Adrenal gland (tissue), 5 donors: ENCODE data around the gene FAM210A.

Experiments used
- CTCF ChIP-seq, 6 experiments: fragments of 450-650 bp in 4 of 6; fragments of 200-600 bp in 2 of 6; sonication (generic) in 1 of 6; IDR thresholded peaks; 1 replicate in 5 of 6; 2 replicates in 1 of 6; pipeline versions ENCODE4 v1.5.1 to v1.8.0; 2016 to 2021; ENCODE audit warnings: antibody characterized with exemption in 6 of 6, mild to moderate bottlenecking in 2 of 6, moderate library complexity in 1 of 6
- POLR2A ChIP-seq, 2 donors: fragments of 450-650 bp; IDR thresholded peaks; one replicate each; pipeline ENCODE4 v1.6.1; 2017; ENCODE audit warnings: antibody characterized with exemption in 2 of 2, mild to moderate bottlenecking in 2 of 2, moderate library complexity in 1 of 2
- donor health status: DM: no; HTN: no; CAD: no.

DNA sequence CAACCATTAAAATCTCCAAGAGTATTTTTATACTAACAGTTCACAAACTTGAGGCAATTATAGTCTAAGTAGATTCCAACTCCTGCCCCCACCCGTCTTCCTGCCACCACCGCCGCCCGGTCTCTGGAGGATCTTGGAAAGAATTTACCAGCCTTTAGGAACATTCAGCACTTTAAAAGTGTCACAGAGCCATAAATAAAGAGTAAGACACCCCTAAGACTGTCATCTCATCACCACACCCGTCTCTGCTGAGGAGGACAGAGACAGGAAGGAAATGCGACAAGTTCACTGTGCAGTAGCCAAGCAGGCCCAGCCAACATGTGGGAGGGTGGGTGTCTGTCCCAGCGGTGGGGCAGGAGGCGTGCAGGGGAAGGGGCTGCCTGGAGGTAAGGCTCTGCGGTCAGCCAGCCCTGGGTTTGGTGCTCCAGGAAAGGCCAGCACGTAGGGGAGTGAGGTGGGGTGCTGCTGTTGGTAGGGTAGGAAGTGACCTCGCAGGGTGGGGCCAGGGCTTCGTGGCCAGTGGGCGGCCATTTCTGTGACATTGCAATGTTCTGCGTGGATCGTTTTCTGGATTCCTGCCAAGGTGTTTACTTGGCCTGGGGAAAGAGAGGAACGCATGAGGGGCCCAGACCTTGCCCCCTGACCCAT lies 111.6 kb downstream of the FAM210A start:
- no peak for TF ChIP-seq CTCF (IDR thresholded peaks at IDR 0.05)
- TF ChIP-seq POLR2A (IDR thresholded peaks at IDR 0.05) = no peak
